SK-N-SH treated with all-trans-retinoic acid at 6 μM for 48 hours (cell line): ENCODE measurements around the gene FUOM.

Experiments used
- ATAC-seq: fragments of 200-7000 bp; cut with Tn5 transposase; 3 replicates; pipeline ENCODE4 v1.9.1; 2020; ENCODE audit warnings: mild to moderate bottlenecking, moderate library complexity
- ARNTL ChIP-seq: fragments of 450-650 bp; formaldehyde crosslinking; IDR thresholded peaks from 2 replicates; pipeline ENCODE4 v1.5.0; 2020; ENCODE audit warnings: low read depth, mild to moderate bottlenecking, moderate library complexity, borderline replicate concordance
- BACH2 ChIP-seq: fragments of 250-450 bp; sonication (Bioruptor Pico); IDR thresholded peaks from 2 replicates; pipeline ENCODE4 v1.9.0; 2021; ENCODE audit warnings: mild to moderate bottlenecking, borderline replicate concordance
- CREB5 ChIP-seq: fragments of 250-450 bp; sonication (Bioruptor Pico); IDR thresholded peaks from 2 replicates; pipeline ENCODE4 v1.5.1; 2020; ENCODE audit warnings: low read depth, mild to moderate bottlenecking, moderate library complexity
- CSDC2 ChIP-seq: fragments of 250-450 bp; sonication (Bioruptor Pico); IDR thresholded peaks from 2 replicates; pipeline ENCODE4 v1.5.0; 2020; ENCODE audit warnings: mild to moderate bottlenecking, moderate library complexity
- CSRNP3 ChIP-seq: fragments of 250-450 bp; sonication (Bioruptor Pico); IDR thresholded peaks from 2 replicates; pipeline ENCODE4 v1.5.1; 2021; ENCODE audit warnings: mild to moderate bottlenecking, moderate library complexity
- ESRRG ChIP-seq: fragments of 250-450 bp; sonication (Bioruptor Pico); IDR thresholded peaks from 2 replicates; pipeline ENCODE4 v1.6.1; 2021; ENCODE audit warnings: mild to moderate bottlenecking
- GLIS3 ChIP-seq: fragments of 250-450 bp; sonication (Bioruptor Pico); IDR thresholded peaks from 2 replicates; pipeline ENCODE4 v1.5.0; 2020; ENCODE audit warnings: mild to moderate bottlenecking, moderate library complexity
- ISL1 ChIP-seq: fragments of 250-450 bp; sonication (Bioruptor Pico); IDR thresholded peaks from 2 replicates; pipeline ENCODE4 v2.1.2; 2022; ENCODE audit warnings: mild to moderate bottlenecking, moderate library complexity
- PATZ1 ChIP-seq: fragments of 250-450 bp; sonication (Bioruptor Pico); IDR thresholded peaks from 2 replicates; pipeline ENCODE4 v1.8.0; 2020; ENCODE audit warnings: mild to moderate bottlenecking, moderate library complexity, borderline replicate concordance
- POU6F1 ChIP-seq: fragments of 250-450 bp; sonication (Bioruptor Pico); IDR thresholded peaks from 2 replicates; pipeline ENCODE4 v1.8.0; 2021; ENCODE audit warnings: low read depth, mild to moderate bottlenecking, moderate library complexity, borderline replicate concordance
- PPARA ChIP-seq: fragments of 250-450 bp; sonication (Bioruptor Pico); IDR thresholded peaks from 2 replicates; pipeline ENCODE4 v1.5.0; 2020; ENCODE audit warnings: mild to moderate bottlenecking, borderline replicate concordance
- RARB ChIP-seq: fragments of 250-450 bp; sonication (Bioruptor Pico); IDR thresholded peaks from 2 replicates; pipeline ENCODE4 v1.8.0; 2021; ENCODE audit warnings: mild to moderate bottlenecking, moderate library complexity
- SNAI2 ChIP-seq: fragments of 250-450 bp; sonication (Bioruptor Pico); IDR thresholded peaks from 2 replicates; pipeline ENCODE4 v1.5.0; 2020; ENCODE audit warnings: mild to moderate bottlenecking, moderate library complexity
- TOX ChIP-seq: fragments of 250-450 bp; sonication (Bioruptor Pico); IDR thresholded peaks from 2 replicates; pipeline ENCODE4 v1.8.0; 2021; ENCODE audit warnings: mild to moderate bottlenecking, moderate library complexity, borderline replicate concordance
- ZC3H10 ChIP-seq: fragments of 250-450 bp; sonication (Bioruptor Pico); IDR thresholded peaks from 2 replicates; pipeline ENCODE4 v1.5.1; 2021; ENCODE audit warnings: mild to moderate bottlenecking, moderate library complexity
- ZFP3 ChIP-seq: fragments of 250-450 bp; sonication (Bioruptor Pico); IDR thresholded peaks from 2 replicates; pipeline ENCODE4 v1.5.0; 2020; ENCODE audit warnings: mild to moderate bottlenecking, moderate library complexity
- ZFP30 ChIP-seq: fragments of 450-650 bp; formaldehyde crosslinking; IDR thresholded peaks from 2 replicates; pipeline ENCODE4 v1.5.0; 2022; ENCODE audit warnings: mild to moderate bottlenecking, moderate library complexity
- ZNF565 ChIP-seq: fragments of 450-650 bp; formaldehyde crosslinking; conservative IDR thresholded peaks from 2 replicates; pipeline ENCODE4 v1.5.0; 2020; ENCODE audit warnings: low read depth, mild to moderate bottlenecking, moderate library complexity
- ZNF70 ChIP-seq: fragments of 450-650 bp; formaldehyde crosslinking; IDR thresholded peaks from 2 replicates; pipeline ENCODE4 v1.5.0; 2020; ENCODE audit warnings: mild to moderate bottlenecking, moderate library complexity
- ZNF8 ChIP-seq: fragments of 450-650 bp; formaldehyde crosslinking; IDR thresholded peaks from 2 replicates; pipeline ENCODE4 v1.5.0; 2020; ENCODE audit warnings: mild to moderate bottlenecking, moderate library complexity

The FUOM gene

GRCh38 chr10:133362846-133363245, 5.0 kb upstream of the FUOM start:
- TF ChIP-seq PPARA (CRISPR knock-in tag) (no peak), CSDC2 (CRISPR knock-in tag) (no peak), ZNF70 (CRISPR knock-in tag) (no peak), GLIS3 (no peak), ZFP30 (CRISPR knock-in tag) (no peak), ZNF565 (CRISPR knock-in tag) (no peak), ISL1 (CRISPR knock-in tag) (no peak)
- no peak for ATAC-seq

- TF ChIP-seq BACH2 (CRISPR knock-in tag), result no peak
- TF ChIP-seq PATZ1, result no peak
- no peak for ATAC-seq
Measured at GRCh38 chr10:133361773-133362441, 4.1 kb upstream of the FUOM start.

- no peak for ATAC-seq
- no peak for TF ChIP-seq CREB5 (CRISPR knock-in tag)
- no peak for TF ChIP-seq ARNTL (CRISPR knock-in tag)
- TF ChIP-seq ZNF565 (CRISPR knock-in tag), result no peak
- TF ChIP-seq CSRNP3 (CRISPR knock-in tag), result no peak
- no peak for TF ChIP-seq SNAI2 (CRISPR knock-in tag)
- TF ChIP-seq ZFP30 (CRISPR knock-in tag), result no peak
- TF ChIP-seq PPARA (CRISPR knock-in tag), result no peak
- no peak for TF ChIP-seq ISL1 (CRISPR knock-in tag)
- TF ChIP-seq RARB, result no peak
- TF ChIP-seq BACH2 (CRISPR knock-in tag), result no peak
- TF ChIP-seq ZFP3 (CRISPR knock-in tag), result no peak
- TF ChIP-seq ZNF8 (CRISPR knock-in tag), result no peak
- no peak for TF ChIP-seq ESRRG (CRISPR knock-in tag)
- no peak for TF ChIP-seq TOX (CRISPR knock-in tag)
- no peak for TF ChIP-seq ZC3H10 (CRISPR knock-in tag)
- TF ChIP-seq GLIS3, result no peak
- TF ChIP-seq POU6F1 (CRISPR knock-in tag), result no peak
Measured at GRCh38 chr10:133361227-133361626, 3.4 kb upstream of the FUOM start.

- no peak for ATAC-seq
- TF ChIP-seq RARB (no peak), CSRNP3 (CRISPR knock-in tag) (no peak), ISL1 (CRISPR knock-in tag) (no peak), ZFP3 (CRISPR knock-in tag) (no peak)
Measured at GRCh38 chr10:133359972-133360610, 2.3 kb upstream of the FUOM start.
